Prostate gland (tissue), 2 donors: Measurements from ENCODE around the gene LIPH.

ENCODE experiments used
- CTCF ChIP-seq, 4 experiments: fragments of 200-600 bp in 2 of 4; fragments of 450-650 bp in 2 of 4; sonication (generic) in 2 of 4; IDR thresholded peaks; 1 replicate in 3 of 4; 2 replicates in 1 of 4; pipeline ENCODE4 v1.5.1; 2016 to 2019; ENCODE audit warnings: antibody characterized with exemption in 4 of 4, mild to moderate bottlenecking in 2 of 4, moderate library complexity in 2 of 4
- POLR2A ChIP-seq: fragments of 450-650 bp; IDR thresholded peaks from one replicate; pipeline ENCODE4 v1.6.1; 2016; ENCODE audit warnings: antibody characterized with exemption, mild to moderate bottlenecking

- TF ChIP-seq POLR2A: no peak
- no peak for TF ChIP-seq CTCF (IDR thresholded peaks at IDR 0.05)
These were observed 33.1 kb upstream of the LIPH start for GRCh38 chr3:185585518-185585858.
